ENCODE data around the gene SVEP1.

DNA sequence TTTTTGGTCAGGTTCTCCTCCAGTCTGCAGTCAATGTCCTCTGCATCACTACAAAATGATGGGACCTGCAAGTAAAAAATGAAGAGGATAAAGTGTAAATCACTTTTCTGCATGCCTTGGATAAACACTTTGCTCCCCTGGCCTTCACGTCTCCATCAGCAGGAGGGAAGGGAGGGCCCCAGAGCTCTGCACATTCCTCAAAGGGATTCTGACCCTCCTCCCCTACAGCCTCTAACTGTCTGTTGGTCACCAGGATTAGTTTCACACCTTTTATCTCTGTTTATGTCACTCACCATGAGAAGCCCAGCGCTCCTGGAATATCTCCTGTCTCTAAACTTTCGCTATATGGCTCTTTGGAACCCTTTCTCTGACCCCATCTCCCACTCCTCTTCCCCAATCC, 103.3 kb downstream of the SVEP1 start:
- TF ChIP-seq, protein P1, sequence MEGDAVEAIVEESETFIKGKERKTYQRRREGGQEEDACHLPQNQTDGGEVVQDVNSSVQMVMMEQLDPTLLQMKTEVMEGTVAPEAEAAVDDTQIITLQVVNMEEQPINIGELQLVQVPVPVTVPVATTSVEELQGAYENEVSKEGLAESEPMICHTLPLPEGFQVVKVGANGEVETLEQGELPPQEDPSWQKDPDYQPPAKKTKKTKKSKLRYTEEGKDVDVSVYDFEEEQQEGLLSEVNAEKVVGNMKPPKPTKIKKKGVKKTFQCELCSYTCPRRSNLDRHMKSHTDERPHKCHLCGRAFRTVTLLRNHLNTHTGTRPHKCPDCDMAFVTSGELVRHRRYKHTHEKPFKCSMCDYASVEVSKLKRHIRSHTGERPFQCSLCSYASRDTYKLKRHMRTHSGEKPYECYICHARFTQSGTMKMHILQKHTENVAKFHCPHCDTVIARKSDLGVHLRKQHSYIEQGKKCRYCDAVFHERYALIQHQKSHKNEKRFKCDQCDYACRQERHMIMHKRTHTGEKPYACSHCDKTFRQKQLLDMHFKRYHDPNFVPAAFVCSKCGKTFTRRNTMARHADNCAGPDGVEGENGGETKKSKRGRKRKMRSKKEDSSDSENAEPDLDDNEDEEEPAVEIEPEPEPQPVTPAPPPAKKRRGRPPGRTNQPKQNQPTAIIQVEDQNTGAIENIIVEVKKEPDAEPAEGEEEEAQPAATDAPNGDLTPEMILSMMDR (IDR thresholded peaks at IDR 0.05), result no peak
- TF ChIP-seq EP300 (IDR thresholded peaks at IDR 0.05), result no peak
- TF ChIP-seq POLR2AphosphoS5 (IDR thresholded peaks at IDR 0.05), result no peak
- no peak for TF ChIP-seq POLR2A (IDR thresholded peaks at IDR 0.05)
